Fibroblast of skin of back (primary cell): ENCODE results near the gene PKP4.

Source experiments
- DNase-seq: peaks from one replicate; pipeline ENCODE4 v3.0.0-alpha.2; 2013

The PKP4 gene

DNA sequence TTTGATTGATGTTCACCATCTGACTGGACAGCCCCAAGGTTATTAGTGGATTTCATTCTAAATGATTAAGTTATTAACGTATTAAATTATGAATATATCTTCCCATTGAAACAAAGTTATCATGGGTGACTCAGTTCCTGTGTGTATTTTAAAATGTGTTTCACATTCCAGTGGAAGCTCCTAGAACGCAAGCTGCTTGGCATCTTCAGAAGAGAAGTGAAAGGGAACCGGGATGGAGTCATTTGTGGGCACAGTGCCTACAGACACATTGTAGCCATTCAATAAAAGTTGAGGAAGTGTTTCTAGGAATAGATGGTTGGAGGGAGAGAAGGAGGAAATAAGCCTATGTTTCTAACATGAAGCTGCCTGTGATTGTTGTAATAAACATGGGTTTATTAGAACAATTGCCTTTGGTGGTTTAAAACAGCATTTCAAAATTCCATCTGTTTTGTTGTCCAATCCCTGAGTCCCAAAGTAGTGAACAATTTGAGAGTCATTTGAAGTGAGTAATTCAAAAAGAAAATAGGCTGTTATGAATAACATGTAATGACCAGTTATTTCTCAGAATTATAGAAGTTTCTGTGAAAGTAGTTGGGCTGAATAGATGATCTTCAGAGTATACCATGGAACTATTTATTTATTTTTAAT, 143.5 kb downstream of the PKP4 start:
- peak; percentile 96 for DNase-seq

DNA sequence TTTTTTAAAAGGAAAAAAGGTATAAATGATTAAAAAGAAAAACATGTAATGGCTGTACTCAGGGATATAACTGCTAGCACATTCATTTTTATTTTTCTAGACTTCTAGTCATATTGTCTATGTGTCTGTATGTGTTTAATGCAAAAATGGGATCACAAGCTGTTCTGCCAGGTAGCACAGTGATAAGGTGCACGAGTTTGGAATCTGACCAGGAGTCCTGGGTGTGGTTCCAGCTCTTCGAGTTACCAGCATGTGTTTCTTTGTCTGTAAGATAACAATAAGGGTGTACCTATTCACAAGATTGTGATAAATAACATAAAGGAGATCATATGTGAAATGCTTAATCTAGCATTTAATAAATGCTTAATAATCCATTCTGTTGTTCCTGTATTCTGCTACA, 145.3 kb downstream of the PKP4 start:
- DNase-seq: no peak

DNA sequence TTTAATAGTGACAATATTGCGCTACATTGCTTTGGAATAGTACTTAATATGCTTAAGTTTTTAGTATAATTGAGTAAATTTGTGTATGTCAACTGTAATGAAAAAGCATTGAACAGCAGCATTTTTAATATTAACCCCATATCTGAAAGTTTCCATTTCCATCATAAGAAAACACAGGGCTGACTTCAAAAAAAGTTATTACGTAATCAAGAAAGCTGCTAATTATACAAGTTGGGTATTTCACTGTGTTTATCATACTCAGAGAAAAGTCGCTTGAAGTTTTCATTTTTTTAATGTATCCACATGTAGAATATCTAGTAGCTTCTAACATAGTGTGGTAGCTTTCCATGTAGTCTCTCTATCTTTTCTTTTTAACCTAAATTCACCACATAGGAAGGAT, 146.5 kb downstream of the PKP4 start:
- no peak for DNase-seq

DNA sequence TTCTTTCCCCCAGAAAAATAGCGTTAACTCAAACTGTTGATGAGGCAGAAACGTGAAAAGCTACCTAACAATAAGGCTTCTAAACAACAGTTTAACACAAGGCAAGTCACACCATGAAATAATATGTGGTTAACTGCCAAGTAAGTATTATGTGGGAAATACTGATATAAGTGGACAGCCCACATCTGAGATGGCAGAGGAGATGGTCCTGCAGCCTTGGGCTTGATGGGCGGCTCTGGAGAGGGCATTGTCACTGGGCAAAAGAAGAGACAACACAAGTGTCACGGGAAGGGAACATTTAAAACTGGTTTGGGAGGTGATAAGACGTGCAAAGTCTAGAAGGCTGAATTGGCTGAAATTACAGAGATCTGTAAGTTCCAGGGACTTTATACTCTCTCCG, 147.2 kb downstream of the PKP4 start:
- no peak for DNase-seq

DNA sequence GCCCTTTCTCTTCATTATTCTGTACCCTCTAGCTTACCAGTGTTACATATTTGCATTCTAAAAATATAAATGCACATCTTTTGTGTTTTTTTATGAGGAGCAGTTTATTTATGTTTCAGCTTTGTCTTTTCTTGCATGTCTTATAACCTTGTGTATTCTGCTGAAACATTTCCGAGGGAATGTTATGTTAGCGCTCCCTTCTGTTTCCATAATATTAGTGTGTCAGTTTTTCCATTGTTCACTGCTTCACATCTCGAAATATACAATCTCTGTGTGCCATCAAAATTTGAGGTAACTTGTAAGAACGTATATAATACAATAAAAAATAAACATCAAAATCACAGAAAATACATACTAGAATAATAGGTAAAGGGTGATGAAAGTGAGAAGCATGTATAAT, 153.3 kb downstream of the PKP4 start:
- no peak for DNase-seq

DNA sequence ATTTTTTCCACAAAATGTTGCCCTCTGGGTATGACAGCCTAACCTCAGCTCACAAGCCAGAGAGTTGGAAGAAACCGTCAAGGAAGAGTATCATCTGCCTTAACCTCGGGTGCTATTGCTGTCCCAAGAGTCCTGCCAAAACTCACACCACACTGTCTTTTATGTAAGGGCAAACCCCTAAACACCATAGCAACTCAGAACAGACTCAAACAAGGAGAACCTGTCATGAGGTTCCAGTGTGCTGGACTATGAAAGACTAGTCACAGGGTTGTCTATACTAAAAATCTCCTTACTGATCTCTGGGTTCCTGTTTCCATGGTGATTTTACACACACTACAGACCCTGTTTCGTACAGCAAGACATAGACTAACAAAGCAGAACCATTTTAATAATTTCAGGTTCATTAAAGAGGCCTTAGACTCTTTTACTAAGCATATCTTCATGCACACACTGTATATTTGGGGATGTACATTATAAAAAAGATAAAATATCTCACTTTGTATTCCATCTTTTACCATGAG, 159.8 kb downstream of the PKP4 start:
- DNase-seq: no peak

DNA sequence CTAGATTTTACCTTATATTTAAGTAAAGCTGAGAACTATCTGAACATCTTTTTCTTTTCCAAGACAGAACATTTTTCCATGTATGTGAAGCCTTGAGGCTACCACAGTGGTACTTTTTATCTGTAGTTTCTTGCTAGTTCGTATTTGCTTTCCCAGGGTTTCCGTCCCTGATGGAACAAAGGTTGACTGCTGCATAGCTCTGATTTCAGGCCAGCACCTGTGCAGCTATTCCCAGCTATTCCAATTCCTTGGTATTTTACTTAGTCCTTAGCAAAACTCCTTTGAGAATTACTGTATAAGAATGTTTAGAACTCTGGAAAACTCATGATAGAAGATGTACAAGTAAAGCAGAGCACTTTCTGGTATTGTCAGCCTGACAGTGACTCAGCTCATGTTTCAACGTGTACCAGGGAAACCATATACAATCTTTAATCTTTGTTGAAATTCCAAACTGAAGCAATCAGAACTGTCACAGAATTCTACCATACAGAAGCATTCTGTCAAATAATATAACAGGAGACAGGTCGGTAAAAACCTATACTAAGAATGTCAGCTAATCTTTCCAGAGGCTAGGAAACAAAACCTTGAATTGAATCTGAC, 162.2 kb downstream of the PKP4 start:
- peak; percentile 16 for DNase-seq

DNA sequence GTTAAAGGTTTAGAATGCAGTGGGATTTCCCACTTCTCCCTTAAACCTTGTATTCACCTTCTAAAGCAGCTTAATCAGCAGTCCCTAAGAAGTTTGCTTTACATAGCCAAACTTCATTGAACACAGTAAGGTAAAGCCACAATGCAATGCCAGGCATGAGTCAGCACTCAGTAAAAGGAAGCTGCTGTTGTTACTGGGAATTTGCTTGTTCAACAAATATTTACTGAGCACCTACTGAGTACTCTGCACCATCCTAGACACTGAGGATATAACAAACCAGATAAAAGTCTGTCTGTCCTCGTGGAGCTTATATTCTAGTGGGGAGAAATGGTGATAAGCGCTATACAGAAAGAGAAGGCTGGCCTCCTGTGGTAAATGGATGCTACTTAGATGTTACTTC, 162.7 kb downstream of the PKP4 start:
- peak; percentile 50 for DNase-seq

DNA sequence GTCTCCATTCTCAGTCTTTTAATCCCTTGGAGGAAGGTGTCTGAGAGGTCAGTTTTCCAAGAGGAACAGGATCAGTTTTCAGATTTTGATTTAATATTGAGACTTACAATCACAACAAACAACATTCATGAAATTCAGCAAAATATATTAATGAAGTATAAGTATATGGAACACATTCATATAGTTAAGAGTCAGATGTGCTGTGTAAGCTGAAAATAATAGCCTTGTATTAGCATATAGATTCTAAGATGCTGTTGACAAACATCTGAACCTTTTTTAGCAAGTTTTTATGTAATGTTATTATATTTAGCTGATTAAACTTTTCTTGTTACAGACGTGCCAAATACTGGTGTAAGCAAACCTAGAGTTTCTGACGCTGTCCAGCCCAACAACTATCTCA, 163.9 kb downstream of the PKP4 start:
- DNase-seq: no peak

DNA sequence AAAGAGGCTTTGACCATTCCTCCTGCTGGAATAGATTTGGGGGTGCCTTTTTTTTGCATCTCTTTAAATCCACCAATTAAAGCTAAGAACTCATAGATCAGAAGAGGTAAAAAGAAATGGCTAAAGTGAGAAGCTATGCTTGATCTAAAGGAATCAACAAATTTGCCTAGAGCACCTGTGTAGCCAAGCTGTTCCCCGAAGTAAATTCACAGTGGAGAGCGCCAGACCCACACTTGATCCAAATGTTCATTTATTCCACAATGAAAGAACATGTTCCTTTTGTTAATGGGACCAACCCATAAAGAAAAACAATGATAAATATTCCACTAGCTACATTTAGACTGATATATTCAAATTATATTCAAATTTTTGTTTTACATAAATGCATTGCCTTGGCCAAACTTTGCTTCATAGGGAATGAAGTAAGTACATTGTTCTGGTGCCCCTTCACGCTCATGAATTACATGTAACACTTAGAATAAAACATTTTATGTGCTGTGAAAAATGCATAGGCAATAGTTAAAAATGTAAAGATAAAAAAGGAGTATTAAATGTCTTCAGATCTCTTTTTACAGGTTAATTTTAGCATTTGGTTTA, 167.4 kb downstream of the PKP4 start:
- no peak for DNase-seq

DNA sequence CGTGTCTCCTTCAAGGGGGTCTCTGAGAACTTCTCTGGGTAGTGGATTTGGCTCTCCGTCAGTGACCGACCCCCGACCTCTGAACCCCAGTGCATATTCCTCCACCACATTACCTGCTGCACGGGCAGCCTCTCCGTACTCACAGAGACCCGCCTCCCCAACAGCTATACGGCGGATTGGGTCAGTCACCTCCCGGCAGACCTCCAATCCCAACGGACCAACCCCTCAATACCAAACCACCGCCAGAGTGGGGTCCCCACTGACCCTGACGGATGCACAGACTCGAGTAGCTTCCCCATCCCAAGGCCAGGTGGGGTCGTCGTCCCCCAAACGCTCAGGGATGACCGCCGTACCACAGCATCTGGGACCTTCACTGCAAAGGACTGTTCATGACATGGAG, 168.2 kb downstream of the PKP4 start:
- no peak for DNase-seq

DNA sequence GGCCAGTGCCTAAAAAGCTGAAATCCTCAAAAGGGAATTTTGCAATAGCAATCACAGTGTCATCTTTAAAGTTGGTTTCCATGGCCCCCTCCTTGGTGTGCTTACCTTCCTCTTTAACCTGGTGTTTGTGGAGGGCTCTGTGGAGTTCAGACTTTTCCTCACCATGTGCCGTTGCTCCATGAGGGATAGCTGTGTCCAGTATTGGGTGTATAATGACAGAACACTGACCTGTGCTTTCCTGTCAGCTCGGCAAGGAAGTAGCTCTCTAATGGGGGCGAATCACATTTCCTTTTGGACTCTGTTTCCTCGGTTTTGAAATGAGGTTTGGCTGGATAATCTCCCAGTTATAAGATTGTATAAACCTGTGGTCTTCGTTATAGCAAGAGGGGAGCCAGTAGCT, 172.4 kb downstream of the PKP4 start:
- DNase-seq: no peak

DNA sequence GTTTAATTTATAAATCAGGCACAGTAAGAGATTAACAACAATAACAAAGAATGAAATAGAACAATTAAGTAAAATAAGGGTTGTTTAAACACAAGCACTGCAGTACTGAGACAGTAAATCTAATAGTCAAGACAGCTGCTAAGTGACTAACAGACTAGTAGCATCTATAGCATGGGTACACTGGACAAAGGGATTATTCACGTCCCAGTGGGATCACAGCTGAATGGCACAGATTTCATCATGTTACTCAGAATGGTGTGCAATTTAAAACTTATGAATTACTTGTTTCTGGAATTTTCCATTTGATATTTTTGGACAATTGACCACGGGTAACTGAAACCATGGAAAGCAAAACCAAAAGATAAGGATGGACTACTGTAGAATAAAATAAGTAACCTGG, 176.5 kb downstream of the PKP4 start:
- no peak for DNase-seq

DNA sequence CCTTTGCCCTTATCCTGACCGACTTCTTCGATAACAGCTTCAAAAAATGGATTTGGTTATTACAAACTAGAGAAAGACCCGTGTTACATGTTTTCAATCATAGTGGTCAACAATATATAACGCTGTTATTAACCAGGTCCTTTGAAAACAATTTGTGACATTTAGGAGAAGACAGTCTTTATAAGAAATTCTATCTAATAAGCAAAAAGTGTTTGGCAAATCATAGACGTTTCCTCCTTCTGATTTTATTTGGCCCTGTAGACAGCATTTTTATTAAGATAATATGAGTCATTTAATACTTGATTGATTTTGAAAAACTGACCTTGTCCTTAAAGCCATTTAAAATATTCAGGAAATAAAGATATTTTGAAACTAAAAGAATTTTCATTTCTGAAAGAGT, 177.9 kb downstream of the PKP4 start:
- no peak for DNase-seq

DNA sequence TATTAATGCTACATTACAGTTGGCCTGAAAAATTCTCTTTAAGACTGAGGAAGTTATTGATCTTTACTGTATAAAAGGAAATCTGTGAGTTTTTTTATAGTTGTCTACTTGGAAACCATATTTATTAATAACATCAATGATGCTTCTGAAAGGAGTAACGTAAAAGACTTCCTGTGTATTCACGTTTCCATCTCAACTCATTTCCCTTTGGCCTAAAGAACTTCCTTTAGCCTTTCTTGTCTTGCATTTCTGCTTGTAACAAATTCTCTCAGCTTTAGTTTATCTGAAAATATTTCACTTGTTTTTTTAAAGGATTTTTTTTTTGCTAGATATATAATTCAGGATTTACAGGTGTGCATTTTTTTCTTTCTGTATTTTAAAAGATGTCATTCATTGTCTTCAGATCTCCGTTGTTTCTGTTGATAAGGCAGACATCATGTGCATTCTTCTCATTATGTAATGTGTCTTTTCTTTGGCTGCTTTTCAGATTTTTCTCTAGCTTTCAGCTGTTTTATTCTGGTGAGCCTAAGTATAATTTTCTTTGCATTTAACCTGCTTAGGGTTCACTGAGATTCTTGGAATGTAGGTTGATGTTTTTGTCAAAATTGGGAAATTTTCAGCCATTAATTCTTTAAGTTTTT, 179.3 kb downstream of the PKP4 start:
- no peak for DNase-seq

DNA sequence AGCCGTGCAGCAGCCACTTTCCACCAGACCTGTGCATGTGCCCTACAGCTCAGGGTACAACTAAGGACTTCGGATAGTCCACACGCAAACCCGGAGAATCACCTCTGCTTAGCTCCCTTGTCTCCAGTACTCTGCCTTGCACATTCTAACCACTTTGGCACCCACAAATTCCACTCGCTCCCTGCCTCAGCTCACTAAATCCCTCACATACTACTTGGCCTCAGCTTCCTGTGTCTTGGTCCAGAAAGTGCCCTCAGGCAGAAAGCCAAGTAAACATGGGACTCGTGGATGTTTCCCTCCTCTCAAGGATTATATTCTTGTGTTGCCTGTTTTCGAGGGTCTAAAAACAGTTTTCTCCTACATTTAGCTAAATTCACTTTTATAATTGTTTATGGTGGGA, 180.6 kb downstream of the PKP4 start:
- DNase-seq: peak; percentile 9

DNA sequence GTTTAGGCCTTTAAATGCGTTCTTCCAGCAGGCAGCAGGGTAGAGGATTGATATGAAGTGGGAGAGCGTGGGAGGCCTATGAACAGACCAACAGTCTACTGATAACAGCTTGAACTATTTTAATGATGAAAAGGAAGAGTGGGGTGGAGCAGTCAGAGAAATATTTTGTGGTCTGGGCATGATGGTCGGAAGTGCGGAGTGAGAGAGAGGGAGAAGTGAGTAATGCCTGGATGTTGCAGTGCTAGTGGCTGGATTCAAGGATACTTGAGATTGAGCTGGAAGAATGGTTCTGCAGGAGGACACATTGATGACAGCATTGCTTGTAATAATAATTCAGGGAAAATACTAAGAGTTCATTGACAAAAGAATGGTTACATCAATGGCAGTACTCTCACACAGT, 187.4 kb downstream of the PKP4 start:
- DNase-seq: peak; percentile 84

DNA sequence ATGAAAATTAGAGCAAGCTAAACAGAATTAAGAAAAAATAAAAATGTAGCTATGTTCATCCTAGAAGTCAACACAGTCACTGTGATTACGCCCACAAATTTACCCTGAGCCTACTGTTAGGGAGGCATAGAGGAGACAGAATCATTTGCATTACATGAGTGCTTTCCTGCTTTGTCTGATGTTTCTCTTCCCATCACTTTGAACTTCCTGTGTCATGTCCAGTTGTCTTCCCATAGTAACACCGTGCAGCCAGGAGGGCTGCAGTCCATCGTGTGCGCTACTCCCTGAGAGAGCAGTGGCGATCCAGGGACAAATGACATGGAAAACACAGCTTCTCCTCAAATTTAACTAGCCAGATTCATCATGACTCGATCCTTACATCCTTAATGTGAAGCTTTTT, 188.5 kb downstream of the PKP4 start:
- no peak for DNase-seq

DNA sequence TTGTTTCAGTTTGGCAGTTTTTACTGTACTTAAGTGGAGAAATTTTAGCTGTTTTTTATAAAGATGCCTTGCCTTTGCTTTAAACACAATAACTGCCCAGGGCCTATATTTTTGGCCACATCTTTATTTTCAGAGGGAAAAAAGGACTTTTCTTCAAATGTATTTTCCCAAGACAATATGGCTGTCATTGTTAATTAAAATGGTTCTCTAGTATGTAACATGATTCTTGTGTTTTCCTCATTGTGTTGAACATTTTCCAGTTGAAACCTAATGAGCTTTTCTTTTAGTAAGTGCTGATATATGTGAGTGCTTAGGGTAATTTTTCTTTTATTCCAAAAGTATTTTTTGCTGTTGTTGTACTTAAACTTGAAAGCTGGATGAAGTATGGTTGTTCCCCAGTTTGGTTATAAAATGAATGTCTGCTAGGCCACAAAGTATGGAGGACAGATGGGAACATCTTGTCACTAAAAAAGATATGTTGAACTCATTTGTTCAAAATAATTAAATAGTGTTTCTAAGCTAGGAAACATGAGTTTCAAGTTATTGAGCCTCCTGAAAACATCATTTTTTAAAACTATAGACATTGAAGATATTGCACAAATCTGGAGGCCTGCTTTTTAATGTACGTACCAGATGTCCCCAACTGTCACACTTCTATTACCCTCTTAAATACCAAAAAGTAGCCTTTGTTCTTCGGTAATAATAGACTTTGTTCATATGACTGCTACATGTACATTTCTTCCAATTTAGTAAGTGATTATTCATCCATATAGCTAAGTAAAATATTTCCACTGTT, 190.9 kb downstream of the PKP4 start:
- no peak for DNase-seq

DNA sequence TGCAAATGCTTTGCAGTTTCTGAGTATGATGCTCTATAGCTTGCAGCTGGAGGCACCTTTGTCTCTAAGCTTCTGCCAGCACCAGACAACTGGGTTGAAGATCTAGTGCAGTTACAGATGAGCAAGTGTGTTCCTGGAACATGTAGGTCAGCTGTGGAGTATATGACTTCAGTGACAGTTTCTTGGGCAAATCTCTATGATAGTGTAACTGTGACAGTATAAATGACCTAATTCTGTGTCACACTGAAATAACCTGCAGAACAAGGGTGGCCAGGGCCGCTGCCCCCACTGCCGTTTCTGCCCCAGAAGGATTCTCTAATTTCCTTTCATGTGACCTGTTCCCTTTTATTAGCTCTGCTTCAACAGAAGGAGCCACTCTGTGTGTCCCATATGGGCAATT, 193.1 kb downstream of the PKP4 start:
- DNase-seq: no peak

DNA sequence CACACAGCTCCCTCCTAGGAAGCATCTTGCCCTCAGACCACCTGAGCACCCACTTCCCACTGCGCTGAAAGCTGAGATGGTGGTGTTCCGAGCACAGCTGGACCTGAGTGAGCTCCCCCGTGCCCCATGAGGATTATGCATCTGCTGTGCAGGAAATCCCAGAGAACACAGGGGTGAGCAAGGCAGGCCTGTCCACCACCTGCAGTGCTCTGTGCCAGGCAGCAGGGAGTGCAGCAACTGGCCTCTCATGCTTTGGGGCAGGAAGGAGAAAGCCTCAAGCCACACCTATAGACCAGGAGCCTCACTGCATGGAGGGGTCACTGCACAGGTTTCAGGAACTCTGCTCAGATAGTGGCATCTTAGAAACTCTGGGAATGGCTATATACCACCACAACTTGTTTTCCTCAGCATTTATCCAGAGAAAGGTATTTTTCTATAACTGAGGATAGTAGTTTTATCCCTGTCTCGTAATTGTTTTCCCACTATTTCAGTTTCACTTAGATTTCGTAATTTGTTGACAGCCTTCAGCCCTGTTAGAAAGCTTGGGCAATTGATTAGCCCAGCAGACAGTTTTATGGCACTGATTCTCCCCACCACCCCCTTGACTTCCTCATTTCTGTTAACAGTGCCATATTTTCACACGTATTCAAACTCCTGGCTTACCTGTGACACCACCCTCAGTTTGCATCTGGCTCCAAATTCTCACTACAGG, 194.1 kb downstream of the PKP4 start:
- DNase-seq: no peak

DNA sequence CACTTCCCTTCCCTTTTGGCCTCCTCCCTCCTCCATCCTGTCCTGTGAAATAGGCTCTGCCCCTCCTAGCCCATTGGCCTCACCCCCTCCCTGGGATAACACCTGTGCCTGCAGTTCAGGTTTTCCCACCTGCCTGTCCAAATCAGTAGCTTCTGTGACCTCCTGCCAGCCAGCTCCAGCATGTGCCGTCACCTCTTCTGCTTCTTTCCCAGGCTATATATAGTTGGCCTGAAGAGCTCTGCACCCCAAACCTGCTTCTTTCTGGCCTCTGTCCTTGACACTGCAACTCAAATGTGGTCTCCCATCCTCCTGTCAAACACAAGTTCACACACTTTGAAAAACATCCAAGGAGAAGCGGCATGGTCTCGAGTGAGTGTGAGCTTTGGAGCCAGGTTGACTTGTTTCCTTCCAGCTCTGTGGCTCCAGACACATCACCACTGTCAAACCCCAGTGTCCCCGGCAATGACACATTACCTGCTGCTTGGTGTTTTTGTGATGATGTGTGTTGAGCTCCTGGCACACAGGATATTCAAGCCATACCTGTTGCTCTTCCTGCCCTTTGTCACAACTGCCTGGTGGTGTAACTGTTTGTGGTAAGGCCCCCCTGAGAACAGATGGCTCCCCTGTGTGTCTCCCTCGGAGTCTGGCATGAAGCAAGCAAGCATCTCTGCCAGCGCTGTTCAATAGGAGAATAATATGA, 194.8 kb downstream of the PKP4 start:
- DNase-seq: no peak
